ENCODE measurements around the gene GLRX3. TPM values are rescaled to one million over a fixed set of nuclear protein-coding genes. Genes with fewer than 3 reads are reported as not detected.
A peak's percentile ranks its signal among the peaks of the same experiment; 100 is the strongest.

The GLRX3 gene
- total and polyA plus RNA-seq, 9 donors = 25.5 to 62.3 (median 46.1) TPM

- no peaks in the 10 kb centered on the region for H3K27me3 ChIP-seq
- no peaks in the 10 kb centered on the region for H3K9me3 ChIP-seq
- intact Hi-C loops (cut with DNase I) = loop anchor here in 1 of 4 donors (2.0 kb wide), 1 partner anchor 26 kb away; the partner anchor contains the start of gene C10orf143
- H3K4me3 ChIP-seq = peak overlapping the region; percentile 94
- no peaks in the 10 kb centered on the region for H3K36me3 ChIP-seq
- no peak overlapping the region for H3K27ac ChIP-seq
- H3K4me1 ChIP-seq (ENCODE audit: insufficient read depth) = peaks cover 18% of the 10 kb centered on the region
- 1 to 3% (median 1%) methylated on average over 10 of the region's 10 CpGs for WGBS, 3 donors
- no peak for DNase-seq
- TF ChIP-seq EP300 (IDR thresholded peaks at IDR 0.05) = no peak
- TF ChIP-seq POLR2A (IDR thresholded peaks at IDR 0.05) = no peak
- no peak for TF ChIP-seq CTCF (IDR thresholded peaks at IDR 0.05)
These were observed 878 bp downstream of the GLRX3 start for GRCh38 chr10:130137090-130137448.

GRCh38 chr10:130137659-130138478 lies 1.7 kb downstream of the GLRX3 start:
- Histone ChIP-seq H3K9me3 (no peaks in the 10 kb centered on the region), H3K4me1 (ENCODE audit: insufficient read depth) (peaks cover 18% of the 10 kb centered on the region), H3K27me3 (no peaks in the 10 kb centered on the region), H3K36me3 (no peaks in the 10 kb centered on the region), H3K27ac (no peak overlapping the region), H3K4me3 (peak overlapping the region; percentile 94)
- no peak for TF ChIP-seq EP300 (IDR thresholded peaks at IDR 0.05)
- no peak for TF ChIP-seq CTCF (IDR thresholded peaks at IDR 0.05)
- no peak for TF ChIP-seq POLR2A (IDR thresholded peaks at IDR 0.05)
- intact Hi-C loops (cut with DNase I) = loop anchor here in 1 of 4 donors (2.0 kb wide), 1 partner anchor 27 kb away; the partner anchor contains the start of gene C10orf143
- WGBS, 3 donors = 83 to 89% (median 87%) methylated on average over 28 of the region's 28 CpGs
- no peak for DNase-seq

- no peak overlapping the region for H3K27ac ChIP-seq
- H3K4me3 ChIP-seq = no peak overlapping the region
- no peaks in the 10 kb centered on the region for H3K36me3 ChIP-seq
- TF ChIP-seq CTCF (IDR thresholded peaks at IDR 0.05) (no peak), EP300 (IDR thresholded peaks at IDR 0.05) (no peak), POLR2A (IDR thresholded peaks at IDR 0.05) (no peak)
- intact Hi-C loops (cut with DNase I) = no loop called here
- H3K4me1 ChIP-seq (ENCODE audit: insufficient read depth) = peaks cover 18% of the 10 kb centered on the region
- 73 to 81% (median 73%) methylated on average over 3 of the region's 3 CpGs for WGBS, 3 donors
- DNase-seq = no peak
- no peaks in the 10 kb centered on the region for H3K27me3 ChIP-seq
- H3K9me3 ChIP-seq = no peaks in the 10 kb centered on the region
These were observed 2.3 kb downstream of the GLRX3 start for GRCh38 chr10:130138479-130138866.

- Histone ChIP-seq H3K9me3 (no peaks in the 10 kb centered on the region), H3K27me3 (no peaks in the 10 kb centered on the region), H3K4me3 (no peak overlapping the region), H3K36me3 (no peaks in the 10 kb centered on the region), H3K27ac (no peak overlapping the region), H3K4me1 (ENCODE audit: insufficient read depth) (peaks cover 18% of the 10 kb centered on the region)
- no peak for TF ChIP-seq CTCF (IDR thresholded peaks at IDR 0.05)
- no peak for TF ChIP-seq EP300 (IDR thresholded peaks at IDR 0.05)
- no peak for TF ChIP-seq POLR2A (IDR thresholded peaks at IDR 0.05)
- intact Hi-C loops (cut with DNase I) = no loop called here
- 89 to 98% (median 94%) methylated on average over 1 of the region's 1 CpG for WGBS, 3 donors
- no peak for DNase-seq
These were observed 4.2 kb downstream of the GLRX3 start for GRCh38 chr10:130140425-130140824.
